GM12878 (cell line): ENCODE data around the gene GARIN5A. TPM values are rescaled to one million over a fixed set of nuclear protein-coding genes. Genes with fewer than 3 reads are reported as not detected.

Source experiments
- BACH1 ChIP-seq: fragments of 450-650 bp; IDR thresholded peaks from 2 replicates; pipeline ENCODE4 v1.6.1; 2017; ENCODE audit warnings: mild to moderate bottlenecking, borderline replicate concordance
- EGR1 ChIP-seq, 2 experiments: IDR thresholded peaks; 1 replicate in 1 of 2; 2 replicates in 1 of 2; pipeline ENCODE4 v1.6.1; 2011 to 2012; ENCODE audit warnings: low read depth in 2 of 2, low read length in 2 of 2, borderline replicate concordance in 1 of 2, mild to moderate bottlenecking in 1 of 2, moderate library complexity in 1 of 2
- FOS ChIP-seq: IDR thresholded peaks from 3 replicates; pipeline ENCODE4 v1.6.1; 2011; ENCODE audit warnings: borderline replicate concordance; ENCODE audit not compliant: insufficient read length; ENCODE audit errors: extremely low read depth
- HDAC6 ChIP-seq: fragments of 200-600 bp; sonication (generic); IDR thresholded peaks from one replicate; pipeline ENCODE4 v1.8.0; 2017; ENCODE audit warnings: antibody characterized with exemption; ENCODE audit not compliant: unreplicated experiment
- IRF4 ChIP-seq: IDR thresholded peaks from 2 replicates; pipeline ENCODE4 v1.6.1; 2011; ENCODE audit warnings: low read depth, low read length
- KDM1A ChIP-seq: fragments of 200-600 bp; sonication (generic); IDR thresholded peaks from 2 replicates; pipeline ENCODE4 v1.6.1; 2016; ENCODE audit warnings: borderline replicate concordance
- KLF5 ChIP-seq: fragments of 450-650 bp; IDR thresholded peaks from 2 replicates; pipeline ENCODE4 v1.6.1; 2014; ENCODE audit warnings: mild to moderate bottlenecking; ENCODE audit not compliant: partially characterized antibody
- PAX5 ChIP-seq: IDR thresholded peaks from 2 replicates; pipeline ENCODE4 v1.6.1; 2011; ENCODE audit warnings: low read depth, low read length, borderline replicate concordance
- RAD21 ChIP-seq: IDR thresholded peaks from 2 replicates; pipeline ENCODE4 v1.6.1; 2011; ENCODE audit warnings: mild to moderate bottlenecking, low read depth, low read length, moderate library complexity; ENCODE audit not compliant: insufficient read depth
- RBBP5 ChIP-seq: fragments of 200-600 bp; sonication (generic); conservative IDR thresholded peaks from 2 replicates; pipeline ENCODE4 v1.6.1; 2016
- RUNX3 ChIP-seq: IDR thresholded peaks from 2 replicates; pipeline ENCODE4 v1.6.1; 2012; ENCODE audit warnings: low read length, inconsistent platforms
- SIN3A ChIP-seq: IDR thresholded peaks from 2 replicates; pipeline ENCODE4 v1.6.1; 2012; ENCODE audit warnings: low read depth, low read length, improper control_type of control experiment
- SMC3 ChIP-seq: IDR thresholded peaks from 2 replicates; pipeline ENCODE4 v1.6.1; 2011; ENCODE audit warnings: low read length, improper control_type of control experiment, borderline replicate concordance
- TBL1XR1 ChIP-seq: IDR thresholded peaks from 2 replicates; pipeline ENCODE4 v1.6.1; 2012; ENCODE audit warnings: low read depth, low read length, improper control_type of control experiment
- polyA plus RNA-seq, 11 experiments: library from polyadenylated mRNA; depleted of rRNA in 4 of 11; unstranded in 6 of 11; stranded (reverse) in 5 of 11; fragments of >200 nt; fragmentation: Nextera tagmentation in 4 of 11; fragmentation: Illumina TruSeq in 1 of 11; extraction: Ambion mirVana in 4 of 11; extraction: Trizol in 1 of 11; gene quantifications; 1 replicate in 1 of 11; 2 replicates in 10 of 11; pipeline versions ENCODE4 v1.2.1 to v1.2.3, GENCODE V29; 2011 to 2016; ENCODE audit warnings: inconsistent platforms in 2 of 11, missing spikeins in 2 of 11, low read depth in 1 of 11
- total RNA-seq, 4 experiments: library from RNA; depleted of rRNA in 3 of 4; stranded (reverse); fragments of >200 nt in 3 of 4; fragmentation: Illumina TruSeq in 1 of 4; extraction: Trizol in 1 of 4; gene quantifications; 2 replicates each; pipeline versions ENCODE4 v1.2.1 to v1.2.3, GENCODE V29; 2013 to 2021
- TF ChIP-seq, protein P1 (sequence below): fragments of 450-650 bp; formaldehyde crosslinking; IDR thresholded peaks from 2 replicates; pipeline ENCODE4 v1.4.0; 2020; ENCODE audit warnings: mild to moderate bottlenecking, moderate library complexity
- TF ChIP-seq, protein P2 (sequence below): fragments of 450-650 bp; conservative IDR thresholded peaks from 2 replicates; pipeline ENCODE4 v1.6.1; 2017; ENCODE audit warnings: mild to moderate bottlenecking, moderate library complexity
- TF ChIP-seq, protein P3 (sequence below): fragments of 450-650 bp; IDR thresholded peaks from 2 replicates; pipeline ENCODE4 v1.6.1; 2017; ENCODE audit warnings: low read depth, mild to moderate bottlenecking, moderate library complexity
- TF ChIP-seq, protein P4 (sequence below): fragments of 450-650 bp; IDR thresholded peaks from 2 replicates; pipeline ENCODE4 v1.6.1; 2014; ENCODE audit warnings: mild to moderate bottlenecking
- TF ChIP-seq, protein P5 (sequence below): fragments of 450-650 bp; IDR thresholded peaks from 2 replicates; pipeline ENCODE4 v1.6.1; 2017; ENCODE audit warnings: borderline replicate concordance

GARIN5A gene
- total and polyA plus RNA-seq, 10 of the 15 experiments (the other 5 are each of a cell fraction or from before 2014, with no cell fraction given), result 0.18 to 1.2 (median 0.24) TPM; not detected in 6

DNA sequence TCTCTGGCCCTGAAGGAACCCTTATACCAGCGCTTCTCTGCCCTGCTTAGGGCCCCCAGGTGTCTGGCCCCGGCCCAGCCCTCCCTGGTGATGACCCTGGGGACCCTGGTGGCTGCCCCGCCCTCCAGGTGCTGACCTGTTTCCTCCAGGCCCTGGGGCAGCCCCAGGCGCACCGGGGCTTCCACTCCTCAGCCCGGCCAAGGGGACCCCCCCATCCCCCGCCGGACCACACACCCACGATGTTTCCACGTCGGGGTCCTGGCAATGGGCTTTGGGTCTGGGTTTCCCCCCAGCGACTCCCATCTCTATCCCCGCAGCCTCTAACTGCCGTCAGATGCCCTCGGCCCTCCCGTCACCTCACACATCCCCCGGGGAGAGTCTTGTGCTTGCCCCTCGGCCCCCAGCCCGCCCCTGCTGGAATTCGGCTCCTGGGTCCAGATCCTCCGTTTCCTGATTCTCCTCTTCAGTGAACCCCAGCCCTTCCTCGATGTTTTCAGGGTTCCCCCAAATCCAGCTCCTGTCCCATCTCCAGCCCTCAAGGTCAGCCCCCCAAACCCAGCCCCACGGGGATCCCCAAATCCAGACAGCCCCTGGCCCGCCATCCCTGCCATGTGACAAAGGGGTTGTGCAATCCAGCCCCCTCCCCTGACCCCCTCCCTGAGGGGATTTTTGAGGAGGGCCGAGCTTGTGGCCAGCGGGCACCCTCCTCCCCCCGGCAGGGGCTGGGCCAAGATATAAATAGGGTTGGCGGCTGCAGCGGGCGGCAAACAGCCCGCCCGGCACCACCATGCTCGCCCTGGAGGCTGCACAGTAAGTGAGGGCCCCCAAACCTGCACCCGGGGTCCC is 58.2 kb downstream of the GARIN5A start, which contains the start of gene SPIB (continued):
- TF ChIP-seq TBL1XR1 (no peak; the same call in 1 of the 2 replicates), HDAC6 (no peak), SMC3 (no peak), PAX5 (peak; percentile 49; the same call in 1 of the 2 replicates), BACH1 (peak; percentile 85), EGR1 (IDR thresholded peaks at IDR 0.05; ENCODE audit: borderline replicate concordance in 1 of 2, low read depth in 2 of 2, low read length in 2 of 2) (peak in 1 of 2 experiments; percentile 75; a peak in 1 of 3 replicates), IRF4 (no peak), RUNX3 (peak; percentile 51), SIN3A (no peak), FOS (no peak), KLF5 (no peak), RBBP5 (no peak), RAD21 (no peak), KDM1A (no peak)
- TF ChIP-seq, protein P1, sequence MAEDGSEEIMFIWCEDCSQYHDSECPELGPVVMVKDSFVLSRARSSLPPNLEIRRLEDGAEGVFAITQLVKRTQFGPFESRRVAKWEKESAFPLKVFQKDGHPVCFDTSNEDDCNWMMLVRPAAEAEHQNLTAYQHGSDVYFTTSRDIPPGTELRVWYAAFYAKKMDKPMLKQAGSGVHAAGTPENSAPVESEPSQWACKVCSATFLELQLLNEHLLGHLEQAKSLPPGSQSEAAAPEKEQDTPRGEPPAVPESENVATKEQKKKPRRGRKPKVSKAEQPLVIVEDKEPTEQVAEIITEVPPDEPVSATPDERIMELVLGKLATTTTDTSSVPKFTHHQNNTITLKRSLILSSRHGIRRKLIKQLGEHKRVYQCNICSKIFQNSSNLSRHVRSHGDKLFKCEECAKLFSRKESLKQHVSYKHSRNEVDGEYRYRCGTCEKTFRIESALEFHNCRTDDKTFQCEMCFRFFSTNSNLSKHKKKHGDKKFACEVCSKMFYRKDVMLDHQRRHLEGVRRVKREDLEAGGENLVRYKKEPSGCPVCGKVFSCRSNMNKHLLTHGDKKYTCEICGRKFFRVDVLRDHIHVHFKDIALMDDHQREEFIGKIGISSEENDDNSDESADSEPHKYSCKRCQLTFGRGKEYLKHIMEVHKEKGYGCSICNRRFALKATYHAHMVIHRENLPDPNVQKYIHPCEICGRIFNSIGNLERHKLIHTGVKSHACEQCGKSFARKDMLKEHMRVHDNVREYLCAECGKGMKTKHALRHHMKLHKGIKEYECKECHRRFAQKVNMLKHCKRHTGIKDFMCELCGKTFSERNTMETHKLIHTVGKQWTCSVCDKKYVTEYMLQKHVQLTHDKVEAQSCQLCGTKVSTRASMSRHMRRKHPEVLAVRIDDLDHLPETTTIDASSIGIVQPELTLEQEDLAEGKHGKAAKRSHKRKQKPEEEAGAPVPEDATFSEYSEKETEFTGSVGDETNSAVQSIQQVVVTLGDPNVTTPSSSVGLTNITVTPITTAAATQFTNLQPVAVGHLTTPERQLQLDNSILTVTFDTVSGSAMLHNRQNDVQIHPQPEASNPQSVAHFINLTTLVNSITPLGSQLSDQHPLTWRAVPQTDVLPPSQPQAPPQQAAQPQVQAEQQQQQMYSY, result no peak
- TF ChIP-seq, protein P2, sequence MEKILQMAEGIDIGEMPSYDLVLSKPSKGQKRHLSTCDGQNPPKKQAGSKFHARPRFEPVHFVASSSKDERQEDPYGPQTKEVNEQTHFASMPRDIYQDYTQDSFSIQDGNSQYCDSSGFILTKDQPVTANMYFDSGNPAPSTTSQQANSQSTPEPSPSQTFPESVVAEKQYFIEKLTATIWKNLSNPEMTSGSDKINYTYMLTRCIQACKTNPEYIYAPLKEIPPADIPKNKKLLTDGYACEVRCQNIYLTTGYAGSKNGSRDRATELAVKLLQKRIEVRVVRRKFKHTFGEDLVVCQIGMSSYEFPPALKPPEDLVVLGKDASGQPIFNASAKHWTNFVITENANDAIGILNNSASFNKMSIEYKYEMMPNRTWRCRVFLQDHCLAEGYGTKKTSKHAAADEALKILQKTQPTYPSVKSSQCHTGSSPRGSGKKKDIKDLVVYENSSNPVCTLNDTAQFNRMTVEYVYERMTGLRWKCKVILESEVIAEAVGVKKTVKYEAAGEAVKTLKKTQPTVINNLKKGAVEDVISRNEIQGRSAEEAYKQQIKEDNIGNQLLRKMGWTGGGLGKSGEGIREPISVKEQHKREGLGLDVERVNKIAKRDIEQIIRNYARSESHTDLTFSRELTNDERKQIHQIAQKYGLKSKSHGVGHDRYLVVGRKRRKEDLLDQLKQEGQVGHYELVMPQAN, result no peak
- TF ChIP-seq, protein P3, sequence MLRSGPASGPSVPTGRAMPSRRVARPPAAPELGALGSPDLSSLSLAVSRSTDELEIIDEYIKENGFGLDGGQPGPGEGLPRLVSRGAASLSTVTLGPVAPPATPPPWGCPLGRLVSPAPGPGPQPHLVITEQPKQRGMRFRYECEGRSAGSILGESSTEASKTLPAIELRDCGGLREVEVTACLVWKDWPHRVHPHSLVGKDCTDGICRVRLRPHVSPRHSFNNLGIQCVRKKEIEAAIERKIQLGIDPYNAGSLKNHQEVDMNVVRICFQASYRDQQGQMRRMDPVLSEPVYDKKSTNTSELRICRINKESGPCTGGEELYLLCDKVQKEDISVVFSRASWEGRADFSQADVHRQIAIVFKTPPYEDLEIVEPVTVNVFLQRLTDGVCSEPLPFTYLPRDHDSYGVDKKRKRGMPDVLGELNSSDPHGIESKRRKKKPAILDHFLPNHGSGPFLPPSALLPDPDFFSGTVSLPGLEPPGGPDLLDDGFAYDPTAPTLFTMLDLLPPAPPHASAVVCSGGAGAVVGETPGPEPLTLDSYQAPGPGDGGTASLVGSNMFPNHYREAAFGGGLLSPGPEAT, result peak; percentile 95
- TF ChIP-seq, protein P4, sequence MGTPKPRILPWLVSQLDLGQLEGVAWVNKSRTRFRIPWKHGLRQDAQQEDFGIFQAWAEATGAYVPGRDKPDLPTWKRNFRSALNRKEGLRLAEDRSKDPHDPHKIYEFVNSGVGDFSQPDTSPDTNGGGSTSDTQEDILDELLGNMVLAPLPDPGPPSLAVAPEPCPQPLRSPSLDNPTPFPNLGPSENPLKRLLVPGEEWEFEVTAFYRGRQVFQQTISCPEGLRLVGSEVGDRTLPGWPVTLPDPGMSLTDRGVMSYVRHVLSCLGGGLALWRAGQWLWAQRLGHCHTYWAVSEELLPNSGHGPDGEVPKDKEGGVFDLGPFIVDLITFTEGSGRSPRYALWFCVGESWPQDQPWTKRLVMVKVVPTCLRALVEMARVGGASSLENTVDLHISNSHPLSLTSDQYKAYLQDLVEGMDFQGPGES, result no peak
- TF ChIP-seq, protein P5, sequence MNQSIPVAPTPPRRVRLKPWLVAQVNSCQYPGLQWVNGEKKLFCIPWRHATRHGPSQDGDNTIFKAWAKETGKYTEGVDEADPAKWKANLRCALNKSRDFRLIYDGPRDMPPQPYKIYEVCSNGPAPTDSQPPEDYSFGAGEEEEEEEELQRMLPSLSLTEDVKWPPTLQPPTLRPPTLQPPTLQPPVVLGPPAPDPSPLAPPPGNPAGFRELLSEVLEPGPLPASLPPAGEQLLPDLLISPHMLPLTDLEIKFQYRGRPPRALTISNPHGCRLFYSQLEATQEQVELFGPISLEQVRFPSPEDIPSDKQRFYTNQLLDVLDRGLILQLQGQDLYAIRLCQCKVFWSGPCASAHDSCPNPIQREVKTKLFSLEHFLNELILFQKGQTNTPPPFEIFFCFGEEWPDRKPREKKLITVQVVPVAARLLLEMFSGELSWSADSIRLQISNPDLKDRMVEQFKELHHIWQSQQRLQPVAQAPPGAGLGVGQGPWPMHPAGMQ, result no peak
